Suppressor macrophage (primary cell): ENCODE data around the gene CALHM2.

Source experiments
- DNase-seq, 4 experiments: peaks; one replicate each; pipeline ENCODE4 v3.0.0-alpha.2; 2020 to 2022

The CALHM2 gene

DNA sequence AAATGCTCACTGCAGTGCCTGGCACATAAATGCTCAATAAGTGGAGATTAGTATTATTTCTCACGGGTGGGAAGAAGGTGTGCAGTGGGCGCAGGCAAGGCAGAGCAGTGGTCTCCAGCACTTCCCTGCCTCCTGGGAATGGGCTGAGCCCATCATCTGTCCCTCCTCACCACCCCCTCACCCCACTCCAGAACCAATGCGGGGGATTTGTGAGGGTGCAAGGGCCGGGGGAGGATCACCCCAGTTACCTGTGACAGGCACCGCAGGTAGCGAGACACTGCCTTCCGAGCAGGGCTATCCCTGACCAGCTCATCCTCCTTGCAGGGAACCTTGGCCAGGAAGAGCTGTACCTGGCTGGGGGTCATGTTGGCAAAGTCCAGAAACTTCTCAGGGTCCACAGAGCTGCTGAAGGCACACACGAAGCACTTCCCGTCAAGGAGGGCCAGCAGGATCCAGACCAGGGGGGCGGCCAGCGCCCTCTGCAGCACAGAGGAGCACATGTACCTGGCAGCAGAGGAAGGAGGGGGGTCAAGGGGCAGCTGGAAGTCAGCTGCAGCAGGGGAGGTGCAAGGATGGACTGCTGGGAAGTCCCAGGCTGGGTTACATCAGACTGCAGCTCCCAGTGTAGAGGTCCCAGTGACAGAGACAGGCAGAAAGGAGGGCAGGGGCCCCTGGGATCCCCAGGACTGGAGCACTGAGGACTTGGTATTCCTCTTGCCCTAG, 24.0 kb upstream of the CALHM2 start:
- DNase-seq: peak; percentile 35 to 78 (median 57)

DNA sequence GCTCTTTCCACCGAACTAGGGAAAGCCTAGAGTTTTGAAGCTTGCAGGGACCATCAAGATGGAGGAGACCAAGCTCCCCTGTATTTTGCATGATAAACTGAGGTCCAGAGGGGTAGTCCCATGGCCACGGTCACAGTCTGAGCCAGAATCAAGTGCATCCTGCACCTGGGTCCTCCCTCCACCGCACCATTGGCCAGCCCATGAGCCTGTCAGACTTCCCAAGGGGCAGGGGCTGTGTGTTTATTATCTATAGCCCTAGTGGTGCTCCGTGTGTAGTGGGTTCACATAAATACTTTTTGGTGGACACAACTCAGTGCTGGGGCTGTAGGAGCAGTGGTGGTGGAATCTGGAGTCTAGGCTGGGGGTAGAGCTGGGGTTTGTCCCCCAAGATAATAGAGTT, 23.3 kb upstream of the CALHM2 start:
- DNase-seq: no peak

DNA sequence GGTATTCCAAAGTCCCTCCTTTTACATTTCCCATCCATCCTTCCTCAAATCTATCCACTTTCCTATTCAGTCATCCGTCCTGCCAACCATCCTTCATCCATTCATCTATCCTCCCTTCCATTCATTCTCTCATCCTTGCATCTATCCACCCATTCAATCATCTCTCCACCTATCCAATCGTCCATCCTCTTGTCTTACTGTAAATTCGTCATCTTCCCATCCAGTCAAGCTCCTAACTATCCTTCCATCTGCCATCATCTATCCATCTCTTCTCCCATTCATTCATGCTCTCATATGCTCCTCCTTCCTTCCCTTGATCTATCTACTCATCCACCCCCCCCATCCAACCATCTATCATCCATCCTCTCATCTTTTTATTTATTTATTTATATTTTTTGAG, 21.9 kb upstream of the CALHM2 start:
- no peak for DNase-seq

DNA sequence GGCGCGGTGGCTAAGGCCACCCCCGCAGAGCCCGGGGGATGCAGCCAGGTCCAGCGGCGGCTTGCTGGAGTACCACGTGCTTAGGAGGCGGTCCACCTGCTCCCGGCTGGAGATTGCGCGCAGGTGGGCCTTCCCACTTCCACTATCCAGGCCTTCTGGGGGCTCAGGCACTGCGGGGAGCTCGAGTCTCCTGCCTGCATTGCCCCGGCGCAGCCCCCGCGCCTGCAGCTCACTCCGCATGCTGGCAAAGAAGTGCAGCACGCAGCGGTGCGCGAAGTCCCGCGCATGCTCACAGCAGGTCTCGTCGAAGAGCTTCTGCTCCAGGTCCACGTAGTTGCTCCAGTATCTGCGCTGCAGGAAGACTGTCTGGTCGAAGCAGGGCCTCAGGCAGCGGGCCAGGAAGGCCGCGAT, 21.1 kb upstream of the CALHM2 start:
- no peak for DNase-seq

DNA sequence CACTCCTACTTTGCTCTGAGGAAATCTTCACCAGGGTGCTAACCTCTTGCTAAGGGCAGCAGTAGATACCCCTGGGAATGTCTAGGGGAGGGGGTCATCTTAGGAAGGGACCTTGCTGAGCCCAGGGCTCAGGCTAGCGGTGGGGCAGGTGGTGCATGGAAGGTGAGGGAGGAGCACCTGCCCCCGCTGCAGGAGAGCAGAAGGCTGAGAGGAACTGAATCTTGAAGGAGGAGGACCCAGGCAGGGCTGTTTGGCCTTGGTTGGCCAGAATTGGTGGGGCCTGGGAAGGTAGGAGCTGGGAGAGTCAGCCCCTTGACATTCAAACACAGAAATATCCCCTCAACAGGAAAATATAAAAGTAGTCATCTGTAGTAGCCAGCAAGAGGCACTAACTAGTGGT, 19.8 kb upstream of the CALHM2 start:
- DNase-seq: peak in 3 of 4 experiments; percentile 37 to 51 (median 43)

DNA sequence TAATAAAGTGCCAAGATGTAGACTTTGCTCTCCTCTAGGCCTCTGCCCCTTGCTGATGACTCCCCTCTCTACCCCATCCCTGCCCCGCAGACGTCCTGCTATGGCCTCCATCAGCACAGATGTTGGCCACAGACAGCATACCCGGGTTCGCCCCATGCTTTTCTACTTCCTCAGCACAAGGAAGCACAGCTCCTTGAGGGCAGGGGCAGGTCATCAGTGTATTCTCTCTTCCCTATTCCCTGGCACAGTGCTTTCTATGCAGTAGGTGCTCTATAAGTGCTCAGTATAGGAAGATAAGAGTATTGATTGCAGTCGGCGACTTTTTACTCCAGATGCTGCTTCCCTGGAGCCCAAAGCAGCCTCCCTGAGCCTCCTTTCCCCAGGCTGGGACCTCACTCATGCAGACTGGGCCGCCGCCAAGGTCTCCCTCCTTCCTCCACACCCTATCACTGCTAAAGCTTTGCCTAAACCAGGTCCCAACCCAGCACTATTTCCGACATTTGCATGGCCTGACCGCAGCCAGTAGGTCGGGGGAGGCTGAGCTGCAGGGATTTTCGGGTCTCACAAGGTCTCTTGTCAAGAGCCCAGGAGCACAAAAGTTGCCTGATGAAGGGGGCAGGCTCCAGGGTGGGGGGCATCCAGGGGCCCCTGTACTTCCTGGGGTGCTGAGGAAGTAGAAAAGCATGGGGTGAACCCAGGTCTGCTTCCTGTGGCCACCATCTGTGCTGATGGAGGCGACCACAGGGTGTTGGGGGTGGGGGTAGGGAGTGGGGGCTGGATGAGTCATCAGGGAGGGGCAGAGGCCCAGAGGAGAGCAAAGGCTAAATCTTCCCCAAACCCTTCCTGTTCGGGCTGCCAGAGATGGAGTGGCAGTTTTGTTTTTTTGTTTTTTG, 18.8 kb upstream of the CALHM2 start:
- DNase-seq: peak; percentile 63 to 87 (median 80)

DNA sequence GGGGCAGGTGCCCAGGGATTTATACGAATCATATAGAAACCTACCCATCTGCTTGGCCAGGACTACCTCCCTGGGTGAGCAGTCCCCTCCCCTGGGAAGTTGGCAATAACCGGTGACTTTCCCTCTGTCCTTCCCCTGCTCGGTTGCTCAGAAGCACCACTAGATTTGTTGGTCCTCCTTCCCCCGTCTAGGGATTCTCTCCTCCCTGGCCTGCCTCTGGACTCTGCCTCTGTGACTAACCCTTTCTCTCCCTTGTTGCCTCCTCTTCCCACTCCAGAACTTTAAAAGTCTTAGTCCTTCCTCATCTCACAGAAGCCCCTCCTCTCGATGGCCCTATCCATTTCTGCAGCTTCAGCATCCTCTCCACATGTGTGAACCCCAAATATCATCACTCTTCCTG, 17.0 kb upstream of the CALHM2 start:
- peak; percentile 28 to 61 (median 56) for DNase-seq

DNA sequence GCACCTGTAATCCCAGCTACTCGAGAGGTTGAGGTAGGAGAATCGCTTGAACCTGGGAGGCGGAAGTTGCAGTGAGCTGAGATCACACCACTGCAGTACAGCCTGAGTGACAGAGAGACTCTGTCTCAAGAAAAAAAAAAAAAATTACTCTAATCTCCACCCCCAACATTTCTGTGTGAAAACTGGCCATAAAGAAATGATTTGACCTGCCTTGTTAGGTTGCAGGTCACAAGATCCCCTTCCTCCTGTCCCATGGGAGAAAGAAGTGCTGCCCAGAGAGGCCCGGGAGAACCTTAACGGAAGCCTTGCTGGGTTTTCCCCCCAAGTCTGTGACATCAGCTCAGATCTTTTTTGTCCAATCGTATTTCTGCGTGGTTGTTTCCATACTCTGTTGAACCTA, 15.2 kb upstream of the CALHM2 start:
- DNase-seq: peak in 3 of 4 experiments; percentile 37 to 49 (median 49)

DNA sequence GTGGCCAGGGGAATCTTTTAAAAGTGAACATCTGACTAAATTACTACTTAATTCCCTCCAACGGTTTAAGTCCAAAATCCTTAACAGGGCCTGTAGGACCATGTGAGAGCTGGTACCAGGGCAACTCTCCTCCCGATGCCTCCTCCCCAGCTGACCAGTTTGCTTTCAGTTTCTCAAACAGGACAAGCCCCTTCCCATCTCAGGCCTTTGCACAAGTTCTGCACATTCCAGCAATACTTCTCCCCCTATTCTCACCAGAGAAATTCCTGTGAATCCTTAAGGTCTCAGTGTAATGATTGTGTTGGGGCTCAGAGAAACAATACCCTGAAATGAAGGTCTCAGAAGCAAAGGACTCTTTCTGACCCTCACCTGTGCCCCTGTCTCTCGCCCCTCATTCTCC, 14.6 kb upstream of the CALHM2 start:
- DNase-seq: no peak

DNA sequence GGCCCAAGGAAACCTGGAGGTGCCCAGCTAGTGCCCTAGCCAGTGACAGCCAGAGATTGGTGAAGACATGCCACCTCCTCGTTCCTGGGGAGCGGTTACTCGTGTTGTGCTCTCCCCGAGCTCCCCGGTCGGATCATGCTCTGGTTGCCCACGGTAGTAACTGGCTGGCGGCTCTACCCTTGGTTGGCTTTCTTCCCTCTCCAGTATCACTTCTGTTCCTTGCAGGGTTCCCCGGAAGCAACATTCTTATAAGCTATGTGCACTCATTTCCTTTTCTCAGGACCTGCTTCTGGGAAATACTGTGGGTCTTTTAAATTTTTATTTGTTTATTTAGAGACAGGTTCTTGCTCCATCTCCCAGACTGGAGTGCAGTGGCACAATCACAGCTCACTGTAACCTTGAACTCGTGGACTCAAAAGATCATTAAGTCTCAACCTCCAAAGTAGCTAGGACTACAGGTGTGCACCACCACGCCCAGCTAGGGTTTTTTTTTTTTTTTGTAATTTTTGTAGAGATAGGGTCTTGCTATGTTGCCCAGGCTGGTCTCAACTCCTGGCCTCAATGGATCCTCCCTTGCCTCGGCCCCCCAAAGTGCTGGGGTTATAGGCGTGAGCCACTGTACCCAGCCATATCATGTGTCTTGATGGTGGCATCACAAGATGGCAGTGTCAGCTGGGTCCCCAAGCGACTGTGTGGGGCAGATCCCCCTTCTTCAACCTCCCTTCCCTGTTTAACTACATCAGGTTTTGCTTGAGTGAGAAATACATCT, 13.4 kb upstream of the CALHM2 start:
- peak; percentile 53 to 81 (median 74) for DNase-seq

DNA sequence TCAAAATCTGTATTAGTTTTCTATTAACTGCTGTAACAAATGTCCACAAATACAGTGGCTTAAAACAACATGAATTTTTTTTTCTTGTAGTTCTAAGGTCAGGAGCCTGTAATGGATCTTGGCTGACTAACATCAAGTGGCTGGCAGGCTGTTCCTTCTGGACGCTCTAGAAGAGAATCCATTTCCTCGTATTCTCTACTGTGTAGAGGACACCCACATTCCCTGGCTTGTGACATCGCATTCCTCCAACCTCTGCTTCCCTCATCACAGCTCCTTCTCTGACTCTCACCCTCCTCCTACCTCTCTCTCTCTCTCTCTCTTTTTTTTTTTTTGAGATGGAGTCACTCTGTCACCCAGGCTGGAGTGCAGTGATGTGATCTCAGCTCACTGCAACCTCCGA, 11.3 kb upstream of the CALHM2 start:
- peak; percentile 64 to 89 (median 80) for DNase-seq

DNA sequence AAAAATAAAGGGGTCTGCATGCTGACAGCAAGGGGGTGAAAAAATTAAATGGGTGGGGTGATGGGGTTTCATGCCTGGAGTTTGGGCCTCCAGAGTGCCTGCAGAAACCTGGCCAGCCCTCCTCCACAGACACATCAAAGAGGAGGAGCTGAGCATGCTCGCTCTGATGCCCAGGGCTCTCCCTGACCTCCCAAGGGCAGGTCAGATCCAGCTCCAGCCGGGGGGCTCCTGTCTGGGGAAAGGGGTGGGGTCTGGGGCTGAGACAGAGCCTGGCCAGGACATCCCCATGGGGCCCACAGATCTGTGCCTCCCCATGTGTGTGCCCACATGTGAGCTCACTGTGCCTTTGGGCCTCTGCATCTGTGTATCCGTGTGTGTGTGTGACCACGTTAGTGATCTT, 7.4 kb upstream of the CALHM2 start:
- no peak for DNase-seq

DNA sequence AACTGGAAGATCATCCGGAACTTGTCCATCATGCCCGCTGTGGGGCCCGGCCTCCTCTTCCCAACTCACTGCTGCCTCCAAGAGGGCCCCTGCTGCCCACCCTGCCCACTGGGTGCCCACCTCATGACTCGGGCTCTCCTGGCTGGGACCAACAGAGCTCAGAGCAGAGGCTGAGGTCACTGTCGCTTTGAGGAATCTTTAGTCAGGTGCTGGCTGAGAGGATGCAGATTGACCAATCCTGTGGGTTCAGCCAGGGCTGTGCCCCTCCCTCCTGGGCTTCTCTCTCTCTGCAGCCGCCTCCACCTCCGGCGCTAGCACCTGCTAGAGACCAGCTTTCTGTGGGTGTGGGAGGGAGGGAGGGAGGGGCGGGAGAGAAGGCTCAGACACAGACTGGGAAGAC, 6.5 kb upstream of the CALHM2 start, which contains the start of gene CALHM1:
Gene CALHM1 (minus strand): TSS at position 181 of the 400 bp plus-strand sequence. CDS start 149 bp downstream, at position 32.
- peak; percentile 50 to 85 (median 74) for DNase-seq

DNA sequence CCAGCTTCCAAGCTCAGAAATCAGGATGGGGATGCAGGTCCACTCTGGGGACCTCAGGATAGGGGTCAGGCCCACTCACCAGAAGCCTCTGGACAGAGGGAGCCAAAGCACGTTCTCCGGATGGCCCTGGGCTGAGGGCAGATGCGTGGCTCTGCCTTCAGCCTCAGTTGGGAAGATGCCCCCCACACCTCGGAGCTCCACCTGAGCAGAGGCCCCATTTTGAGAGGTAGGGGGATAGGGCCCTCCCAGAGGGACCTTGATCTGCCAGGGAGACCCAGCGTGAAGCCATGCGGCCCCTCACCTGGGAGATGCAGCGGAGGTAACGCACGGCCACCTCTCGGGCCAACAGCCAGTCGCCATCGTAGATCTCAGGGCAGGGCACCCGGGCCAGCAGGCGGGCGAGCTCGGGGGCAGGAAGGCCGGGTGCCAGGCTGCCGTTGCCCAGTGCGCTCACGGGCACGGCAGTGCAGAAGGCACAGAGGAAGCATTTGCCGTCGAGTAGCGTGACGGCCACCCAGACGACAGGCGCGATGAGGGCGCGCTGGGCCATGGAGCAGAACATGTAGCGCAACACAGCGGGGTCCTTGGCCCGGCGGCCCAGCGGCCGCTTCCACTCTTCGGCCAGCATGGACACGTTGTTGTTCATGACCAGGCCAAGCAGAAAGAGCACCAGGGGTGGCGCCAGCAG, 5.9 kb upstream of the CALHM2 start:
- DNase-seq: no peak

DNA sequence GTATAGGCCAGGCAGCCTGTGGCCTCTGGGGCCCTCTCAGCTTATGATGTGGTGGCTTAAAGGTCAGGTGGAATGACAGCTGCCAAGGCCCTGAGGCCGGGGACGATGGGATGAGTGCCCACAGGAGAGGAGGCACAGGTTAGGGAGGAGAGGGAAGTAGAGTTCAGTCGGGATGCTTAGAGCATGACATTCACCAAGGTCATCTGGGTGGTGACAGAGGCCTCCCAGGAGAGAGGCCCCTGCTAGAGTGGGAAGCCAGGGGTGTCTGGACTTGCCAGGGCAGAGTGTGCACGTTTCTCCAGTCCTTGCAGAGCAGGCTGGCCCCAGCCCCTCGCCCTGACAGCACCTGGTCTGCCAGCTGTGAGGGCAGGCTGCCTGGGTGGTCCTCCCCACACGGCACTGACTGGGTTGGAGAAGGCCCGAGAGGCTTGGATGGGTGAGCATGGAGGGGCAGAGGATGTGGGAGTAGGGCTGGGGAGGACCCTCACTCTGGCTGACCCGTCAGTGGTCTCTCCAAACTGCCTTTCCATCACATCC, 5.1 kb upstream of the CALHM2 start:
- DNase-seq: no peak

DNA sequence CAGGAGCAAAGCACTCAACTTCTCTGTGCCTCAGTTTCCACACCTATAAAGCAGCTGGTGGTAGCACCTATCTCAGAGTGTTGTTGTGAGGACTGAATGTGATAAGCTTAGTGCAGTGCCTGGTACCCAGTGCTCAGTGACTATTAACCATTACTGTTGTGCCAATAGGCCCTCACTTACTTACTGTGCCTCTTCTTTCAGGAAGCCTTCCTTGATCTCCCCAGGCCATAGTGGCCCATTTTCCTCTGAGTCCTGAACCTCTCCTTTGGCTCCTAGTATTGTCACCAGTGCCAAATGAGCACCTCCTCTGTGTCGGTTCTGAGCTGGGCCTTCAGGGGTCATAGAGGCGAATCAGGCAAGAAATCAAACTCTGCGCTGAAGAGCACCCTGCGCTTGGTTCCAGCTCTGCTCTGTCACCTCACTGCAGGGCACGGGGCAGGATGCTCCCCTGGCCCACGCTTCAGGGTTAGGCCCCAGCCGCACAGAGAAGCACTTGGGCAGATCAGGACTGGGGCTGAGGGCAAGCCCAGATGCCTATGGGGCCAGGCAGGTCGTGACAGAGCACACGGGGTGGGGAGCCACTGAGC, 4.0 kb upstream of the CALHM2 start:
- no peak for DNase-seq

DNA sequence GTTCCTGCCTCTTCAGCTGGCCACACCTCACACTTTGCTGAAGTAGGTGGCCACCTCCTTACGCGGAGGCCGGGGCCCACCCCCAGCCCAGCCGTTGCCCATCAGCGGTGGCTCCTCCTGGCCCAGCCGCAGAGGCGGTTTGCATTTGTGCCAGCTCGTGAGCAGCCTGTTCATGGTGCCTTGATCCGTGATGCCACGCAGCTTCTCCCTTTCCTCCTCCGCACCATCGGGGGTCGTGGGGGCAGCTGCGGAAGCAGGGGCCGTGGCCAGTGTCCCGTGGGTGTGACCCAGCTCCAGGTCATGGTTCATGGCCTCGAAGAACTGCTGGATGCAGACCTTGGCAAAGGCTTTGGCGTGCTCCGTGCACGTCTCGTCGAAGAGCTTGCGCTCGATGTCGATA, 3.1 kb upstream of the CALHM2 start:
- DNase-seq: no peak

DNA sequence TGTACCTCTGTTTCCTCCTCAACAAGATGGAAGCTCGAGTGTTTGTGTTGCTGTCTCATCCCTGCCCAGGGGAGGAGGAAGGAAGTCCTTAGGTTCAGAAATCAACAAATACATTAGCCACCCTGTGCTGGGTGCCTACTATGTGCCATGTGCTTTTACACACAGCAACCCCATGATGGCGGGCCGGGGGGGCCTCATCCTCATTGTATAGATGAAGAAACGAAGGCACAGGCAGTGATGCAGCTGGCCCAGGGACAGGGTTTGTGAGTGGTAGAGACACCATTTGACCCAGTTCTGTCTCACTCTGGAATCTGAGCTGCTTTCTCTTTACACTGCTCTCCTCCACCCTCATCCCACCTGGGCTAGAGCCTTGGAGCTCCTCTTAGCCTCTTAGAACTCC, 1.9 kb upstream of the CALHM2 start:
- DNase-seq: no peak

DNA sequence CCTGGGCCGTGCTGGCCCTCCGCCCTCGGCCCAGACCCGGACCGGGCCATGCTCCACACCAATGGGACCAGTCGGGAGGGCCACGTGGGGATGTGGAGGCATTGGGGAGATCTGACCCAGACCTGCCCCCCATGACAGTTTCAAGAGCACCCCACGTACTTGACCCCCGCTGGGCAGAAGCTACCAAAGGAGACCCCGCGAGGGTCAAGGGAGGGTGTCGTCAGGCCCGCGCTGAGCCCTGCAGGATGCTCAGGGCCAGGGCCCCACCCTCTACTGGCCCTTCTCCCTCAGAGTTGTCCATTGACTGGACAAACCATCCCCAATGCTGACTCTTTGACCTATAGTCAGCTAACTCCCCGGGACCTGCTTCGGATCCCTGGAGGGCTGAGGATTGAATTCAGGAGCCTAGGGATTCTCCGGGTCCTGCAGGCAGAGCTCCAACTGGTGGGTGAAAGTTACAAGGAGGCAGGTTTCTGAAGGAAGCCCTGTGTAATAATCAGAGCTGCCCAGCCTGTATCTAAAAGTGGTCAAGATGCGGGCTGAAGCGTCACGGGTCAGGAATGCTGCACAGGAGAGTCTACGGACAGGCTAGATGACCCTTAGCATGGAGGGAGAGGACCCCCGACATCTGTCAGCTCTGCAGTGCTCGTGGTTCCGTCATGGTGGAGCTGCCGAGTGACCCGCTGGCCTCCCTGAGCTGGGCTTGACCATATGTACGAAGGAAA, 498 bp upstream of the CALHM2 start:
- DNase-seq: no peak

DNA sequence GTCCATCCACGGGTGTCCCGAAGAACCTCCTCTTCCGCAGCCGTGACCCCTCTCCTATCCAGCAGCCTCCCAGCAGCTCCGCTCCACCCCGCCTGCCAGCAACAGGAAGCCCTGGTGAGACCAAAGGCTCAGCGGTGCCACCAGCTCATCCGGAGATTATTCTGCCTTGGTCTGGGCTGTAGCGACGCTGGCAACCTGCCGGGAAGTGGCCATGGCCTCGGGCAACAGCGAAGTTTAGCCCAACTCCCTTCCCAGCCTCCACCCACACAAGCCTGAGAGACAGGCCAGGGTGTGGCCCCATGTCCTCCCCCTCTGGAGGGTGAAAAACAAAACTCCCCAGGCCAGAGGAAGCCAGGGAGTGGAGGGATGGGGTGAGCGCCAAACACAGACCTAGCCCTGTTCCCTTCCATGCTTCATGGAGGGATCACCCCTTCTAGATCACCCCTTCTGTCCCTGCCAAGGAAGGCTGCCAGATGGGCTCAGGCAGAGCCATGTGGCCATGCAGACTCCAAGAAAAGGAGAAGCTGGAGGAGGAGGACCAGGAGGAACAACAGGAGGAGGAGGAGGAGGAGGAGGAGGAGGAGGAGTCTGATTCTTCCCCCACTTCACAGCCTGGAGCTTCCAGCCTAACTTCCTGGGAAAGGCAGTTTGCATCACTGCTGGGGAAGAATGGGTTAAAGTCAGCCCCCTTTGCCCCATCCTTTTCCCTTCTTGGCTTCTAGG, 918 bp downstream of the CALHM2 start:
- DNase-seq: peak; percentile 55 to 87 (median 80)
